Right atrium auricular region (tissue), 2 donors: ENCODE results near the gene PLXDC2. TPM values are rescaled to one million over a fixed set of nuclear protein-coding genes. Genes with fewer than 3 reads are reported as not detected.
A peak's percentile ranks its signal among the peaks of the same experiment; 100 is the strongest.

Experiments used
- DNase-seq: peaks from one replicate; pipeline ENCODE4 v3.0.0-alpha.2; 2019; ENCODE audit warnings: low spot score
- H3K27ac ChIP-seq, 2 donors: fragments of 200-600 bp; sonication (generic); 1 replicate in 1 of 2; 2 replicates in 1 of 2; pipeline ENCODE4 v1.5.1; 2016 to 2019
- H3K27me3 ChIP-seq, 2 donors: fragments of 200-600 bp; sonication (generic); one replicate each; pipeline versions ENCODE4 v1.5.1 to v1.6.0; 2017 to 2019
- H3K36me3 ChIP-seq: fragments of 200-600 bp; sonication (generic); one replicate; pipeline ENCODE4 v1.5.1; 2016
- H3K4me1 ChIP-seq, 2 donors: fragments of 200-600 bp; sonication (generic); one replicate each; pipeline versions ENCODE4 v1.5.1 to v1.6.0; 2017 to 2019
- H3K4me3 ChIP-seq, 2 donors: fragments of 200-600 bp; sonication (generic); 1 replicate in 1 of 2; 2 replicates in 1 of 2; pipeline ENCODE4 v1.5.1; 2017 to 2019; ENCODE audit warnings: mild to moderate bottlenecking in 1 of 2, moderate library complexity in 1 of 2
- H3K9me3 ChIP-seq, 2 donors: fragments of 200-600 bp; sonication (generic); one replicate each; pipeline ENCODE4 v1.5.1; 2019
- total RNA-seq, 2 donors: library from RNA; depleted of rRNA; stranded (reverse); fragments of >200 nt; gene quantifications; one replicate each; pipeline ENCODE4 v1.1.0, GENCODE V29; 2016
- TF ChIP-seq, protein P1 (sequence below), 2 donors: fragments of 200-600 bp; sonication (generic); IDR thresholded peaks; one replicate each; pipeline ENCODE4 v1.5.1; 2019; ENCODE audit warnings: antibody characterized with exemption in 2 of 2

The PLXDC2 gene
- total RNA-seq, 2 donors from 2014 or later: 24.0 to 43.6 TPM

DNA sequence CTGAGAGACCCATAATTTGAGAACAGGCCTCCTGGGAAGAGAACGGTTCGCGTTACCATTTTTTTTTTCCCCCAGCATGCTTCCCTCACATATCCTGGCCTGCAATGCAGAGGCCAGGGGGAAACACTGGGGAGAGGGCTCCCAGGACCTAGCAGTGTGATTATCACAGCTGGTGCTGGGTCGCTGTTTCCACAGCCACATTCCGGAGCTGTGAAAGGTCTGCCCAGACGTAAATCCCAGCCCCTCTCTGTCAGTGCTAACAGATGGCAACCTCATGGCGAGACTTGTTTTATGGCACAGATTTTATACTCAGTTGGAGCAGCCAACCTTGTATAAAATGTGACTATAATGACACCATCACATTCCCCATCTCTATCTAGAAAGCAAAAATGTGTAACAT is 150.5 kb downstream of the PLXDC2 start:
- TF ChIP-seq, protein P1, sequence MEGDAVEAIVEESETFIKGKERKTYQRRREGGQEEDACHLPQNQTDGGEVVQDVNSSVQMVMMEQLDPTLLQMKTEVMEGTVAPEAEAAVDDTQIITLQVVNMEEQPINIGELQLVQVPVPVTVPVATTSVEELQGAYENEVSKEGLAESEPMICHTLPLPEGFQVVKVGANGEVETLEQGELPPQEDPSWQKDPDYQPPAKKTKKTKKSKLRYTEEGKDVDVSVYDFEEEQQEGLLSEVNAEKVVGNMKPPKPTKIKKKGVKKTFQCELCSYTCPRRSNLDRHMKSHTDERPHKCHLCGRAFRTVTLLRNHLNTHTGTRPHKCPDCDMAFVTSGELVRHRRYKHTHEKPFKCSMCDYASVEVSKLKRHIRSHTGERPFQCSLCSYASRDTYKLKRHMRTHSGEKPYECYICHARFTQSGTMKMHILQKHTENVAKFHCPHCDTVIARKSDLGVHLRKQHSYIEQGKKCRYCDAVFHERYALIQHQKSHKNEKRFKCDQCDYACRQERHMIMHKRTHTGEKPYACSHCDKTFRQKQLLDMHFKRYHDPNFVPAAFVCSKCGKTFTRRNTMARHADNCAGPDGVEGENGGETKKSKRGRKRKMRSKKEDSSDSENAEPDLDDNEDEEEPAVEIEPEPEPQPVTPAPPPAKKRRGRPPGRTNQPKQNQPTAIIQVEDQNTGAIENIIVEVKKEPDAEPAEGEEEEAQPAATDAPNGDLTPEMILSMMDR (IDR thresholded peaks at IDR 0.05): no peak
- no peaks in the 10 kb centered on the region for H3K27me3 ChIP-seq
- no peak for DNase-seq
- peaks cover 0 to 17% of the 10 kb centered on the region in 2 donors for H3K4me1 ChIP-seq
- no peaks in the 10 kb centered on the region for H3K36me3 ChIP-seq
- no peak overlapping the region for H3K4me3 ChIP-seq
- no peaks in the 10 kb centered on the region for H3K9me3 ChIP-seq
- H3K27ac ChIP-seq: no peak overlapping the region

DNA sequence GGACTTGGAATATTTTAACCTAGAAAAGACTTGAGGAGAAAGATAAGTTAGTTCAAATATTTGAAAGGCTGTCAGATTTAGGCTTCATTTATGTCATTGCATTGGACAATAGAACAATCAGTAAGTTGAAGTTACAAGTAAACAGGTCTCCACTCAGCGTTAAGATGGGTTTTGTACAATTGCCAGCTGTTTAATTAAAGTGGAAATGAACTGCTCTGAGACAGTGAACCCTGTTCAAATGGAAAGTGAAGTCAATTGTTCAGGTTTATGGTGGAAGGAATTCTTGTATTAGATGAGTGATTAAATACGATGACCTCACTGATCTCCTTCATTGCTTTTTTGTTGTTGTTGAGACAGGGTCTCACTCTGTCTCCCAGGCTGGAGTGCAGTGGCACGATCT is 151.7 kb downstream of the PLXDC2 start:
- no peaks in the 10 kb centered on the region for H3K36me3 ChIP-seq
- H3K4me1 ChIP-seq: peaks cover 0 to 17% of the 10 kb centered on the region in 2 donors
- no peak overlapping the region for H3K4me3 ChIP-seq
- no peaks in the 10 kb centered on the region for H3K9me3 ChIP-seq
- DNase-seq: no peak
- TF ChIP-seq, protein P1 (IDR thresholded peaks at IDR 0.05): no peak
- H3K27ac ChIP-seq: no peak overlapping the region
- H3K27me3 ChIP-seq: no peaks in the 10 kb centered on the region

DNA sequence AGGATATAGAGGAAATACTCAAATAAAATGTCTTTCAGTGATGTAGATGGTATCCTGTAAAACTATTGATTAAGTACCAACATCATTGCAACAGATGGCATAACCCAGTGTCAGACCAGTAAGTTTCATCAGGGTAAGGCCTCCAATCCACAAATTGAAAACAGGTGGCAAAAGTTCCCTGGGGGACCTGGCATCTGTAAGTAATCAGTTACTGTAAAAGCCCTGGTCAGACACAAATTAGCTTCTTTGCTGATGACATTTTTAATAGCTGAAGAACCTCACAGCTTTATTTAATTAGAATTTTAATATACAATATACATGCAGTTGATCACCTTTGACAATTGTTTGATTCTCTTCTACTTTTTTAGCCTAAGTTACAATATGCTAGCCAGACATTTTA is 152.5 kb downstream of the PLXDC2 start:
- H3K4me1 ChIP-seq: peaks cover 0 to 17% of the 10 kb centered on the region in 2 donors
- H3K27me3 ChIP-seq: no peaks in the 10 kb centered on the region
- no peak overlapping the region for H3K27ac ChIP-seq
- H3K36me3 ChIP-seq: no peaks in the 10 kb centered on the region
- H3K9me3 ChIP-seq: no peaks in the 10 kb centered on the region
- TF ChIP-seq, protein P1 (IDR thresholded peaks at IDR 0.05): no peak
- no peak for DNase-seq
- H3K4me3 ChIP-seq: no peak overlapping the region

DNA sequence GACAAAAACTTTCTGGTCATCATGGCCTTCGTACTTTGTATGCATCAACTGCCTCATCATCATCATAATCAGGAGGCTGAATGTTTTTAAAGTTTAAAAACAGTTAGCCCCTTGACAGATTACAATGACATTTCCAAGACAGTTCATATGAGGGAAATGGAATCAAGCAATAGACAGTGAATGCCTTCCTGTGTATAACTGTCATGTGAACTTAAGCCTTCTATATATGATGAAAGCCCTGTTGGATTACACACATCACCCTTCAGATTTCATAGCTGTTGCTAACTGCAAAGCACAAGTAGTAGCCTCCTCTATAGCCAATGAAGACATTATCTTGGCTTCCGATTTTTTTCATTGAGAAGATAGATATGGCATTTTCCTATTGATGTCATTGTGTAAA is 154.0 kb downstream of the PLXDC2 start:
- Histone ChIP-seq H3K4me1 (peaks cover 0 to 17% of the 10 kb centered on the region in 2 donors), H3K36me3 (no peaks in the 10 kb centered on the region), H3K4me3 (no peak overlapping the region), H3K27ac (peak overlapping the region in 1 of 2 donors; percentile 53), H3K9me3 (no peaks in the 10 kb centered on the region), H3K27me3 (no peaks in the 10 kb centered on the region)
- TF ChIP-seq, protein P1 (IDR thresholded peaks at IDR 0.05): no peak
- DNase-seq: no peak

DNA sequence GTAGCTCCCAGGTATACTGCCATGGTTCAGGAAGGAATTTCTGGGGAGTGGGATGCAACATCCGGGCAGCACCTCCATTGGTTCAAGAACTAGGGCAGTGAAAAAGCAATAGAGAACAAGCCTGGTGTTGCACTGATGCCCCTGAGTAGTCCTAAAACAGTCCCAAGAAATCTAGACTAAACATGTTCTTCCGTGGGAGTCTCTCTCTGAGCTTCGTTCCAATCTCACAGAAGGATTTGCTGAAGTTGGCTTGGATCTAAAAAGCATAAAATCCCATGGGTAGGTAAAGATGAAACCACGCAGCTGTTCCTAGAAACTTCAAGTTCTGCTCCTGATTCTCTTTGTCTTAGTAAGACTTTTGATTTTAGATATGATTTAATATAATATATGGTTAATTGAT is 154.5 kb downstream of the PLXDC2 start:
- TF ChIP-seq, protein P1 (IDR thresholded peaks at IDR 0.05): no peak
- Histone ChIP-seq H3K27ac (peak overlapping the region in 1 of 2 donors; percentile 53), H3K27me3 (no peaks in the 10 kb centered on the region), H3K36me3 (no peaks in the 10 kb centered on the region), H3K4me1 (peaks cover 0 to 17% of the 10 kb centered on the region in 2 donors), H3K4me3 (no peak overlapping the region), H3K9me3 (no peaks in the 10 kb centered on the region)
- no peak for DNase-seq

DNA sequence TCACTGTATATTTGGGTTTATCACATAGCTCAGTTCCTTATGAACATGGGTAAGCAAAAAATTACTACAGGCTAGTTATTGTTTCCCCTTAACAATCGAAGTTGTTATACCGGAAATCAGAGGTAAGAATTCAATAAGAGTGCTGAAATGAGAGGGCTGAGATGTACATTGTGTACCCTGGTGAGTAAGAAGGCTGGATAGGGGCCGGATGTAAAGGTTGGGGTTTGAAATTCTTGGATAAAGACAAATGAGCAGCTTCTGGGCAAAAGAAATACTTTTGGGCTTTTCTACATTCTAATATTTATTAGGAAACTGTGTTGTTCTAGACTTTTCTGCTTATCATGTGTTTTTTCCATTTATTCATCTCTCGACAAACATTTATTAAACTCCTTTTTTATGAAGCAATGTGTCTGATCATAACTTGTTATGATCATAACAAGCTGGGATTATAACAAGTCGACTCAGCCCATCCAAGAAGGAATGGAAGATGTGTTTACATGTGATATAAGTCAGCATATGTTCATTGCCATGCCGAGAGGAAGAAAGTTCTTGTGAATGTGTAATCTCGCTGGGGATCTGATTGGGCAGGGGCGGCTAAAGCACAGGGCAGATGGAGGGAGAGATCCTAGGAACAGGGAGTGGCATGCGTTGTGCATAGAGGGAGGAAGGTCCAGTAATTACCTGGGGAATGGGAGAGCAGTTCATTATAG is 155.3 kb downstream of the PLXDC2 start:
- Histone ChIP-seq H3K4me1 (peaks cover 0 to 17% of the 10 kb centered on the region in 2 donors), H3K4me3 (no peak overlapping the region), H3K27me3 (no peaks in the 10 kb centered on the region), H3K27ac (peak overlapping the region; percentile 1 to 53), H3K36me3 (no peaks in the 10 kb centered on the region), H3K9me3 (no peaks in the 10 kb centered on the region)
- no peak for DNase-seq
- TF ChIP-seq, protein P1 (IDR thresholded peaks at IDR 0.05): no peak
